Muscle of leg (tissue), 11 donors: ENCODE results near the gene MAN2A2. TPM values are rescaled to one million over a fixed set of nuclear protein-coding genes. Genes with fewer than 3 reads are reported as not detected.
"Not testable (repeated sequence)": the region's sequence is repeated elsewhere in the genome, so short reads cannot be mapped to it uniquely, and the experiment has no call there.

Experiments
- DNase-seq: peaks from one replicate; pipeline ENCODE4 v3.0.0; 2013
- H3K27ac ChIP-seq: one replicate; pipeline ENCODE4 v1.5.1; 2013; ENCODE audit warnings: mild to moderate bottlenecking, low read length, control low read depth
- H3K27me3 ChIP-seq: one replicate; pipeline ENCODE4 v1.6.1; 2013; ENCODE audit warnings: low read length; ENCODE audit not compliant: control insufficient read depth, insufficient read depth
- H3K36me3 ChIP-seq: one replicate; pipeline ENCODE4 v1.6.1; 2013; ENCODE audit warnings: low read length; ENCODE audit not compliant: control insufficient read depth, insufficient read depth
- H3K4me1 ChIP-seq: one replicate; pipeline ENCODE4 v1.6.1; 2013; ENCODE audit warnings: low read length; ENCODE audit not compliant: control insufficient read depth, insufficient read depth
- H3K4me3 ChIP-seq: one replicate; pipeline ENCODE4 v1.5.1; 2013; ENCODE audit warnings: low read length, control low read depth
- H3K9me3 ChIP-seq: replicated peaks from 2 replicates; pipeline ENCODE4 v1.6.1; 2013; ENCODE audit warnings: low read depth, low read length; ENCODE audit not compliant: control insufficient read depth
- whole genome bisulfite sequencing: methylation state at CpG from one replicate; pipeline ENCODE4 v1.1.5; 2013; ENCODE audit warnings: missing lambda C conversion rate; ENCODE audit not compliant: insufficient coverage; 5-methylcytosine and 5-hydroxymethylcytosine counted together
- polyA plus RNA-seq, 8 donors: library from polyadenylated mRNA; unstranded; fragments of 120-200 nt; gene quantifications; one replicate each; pipeline versions ENCODE4 v1.2.1 to v1.2.3, GENCODE V29; 2013; ENCODE audit warnings: inconsistent platforms in 1 of 8, low replicate concordance in 1 of 8; ENCODE audit not compliant: insufficient read length in 8 of 8, insufficient read depth in 1 of 8
- total RNA-seq: library from RNA; stranded (reverse); fragments of 120-200 nt; gene quantifications from one replicate; pipeline ENCODE4 v1.2.4, GENCODE V29; 2013

MAN2A2 gene
- total and polyA plus RNA-seq, 9 donors = 9.2 to 40.3 (median 28.5) TPM

DNA sequence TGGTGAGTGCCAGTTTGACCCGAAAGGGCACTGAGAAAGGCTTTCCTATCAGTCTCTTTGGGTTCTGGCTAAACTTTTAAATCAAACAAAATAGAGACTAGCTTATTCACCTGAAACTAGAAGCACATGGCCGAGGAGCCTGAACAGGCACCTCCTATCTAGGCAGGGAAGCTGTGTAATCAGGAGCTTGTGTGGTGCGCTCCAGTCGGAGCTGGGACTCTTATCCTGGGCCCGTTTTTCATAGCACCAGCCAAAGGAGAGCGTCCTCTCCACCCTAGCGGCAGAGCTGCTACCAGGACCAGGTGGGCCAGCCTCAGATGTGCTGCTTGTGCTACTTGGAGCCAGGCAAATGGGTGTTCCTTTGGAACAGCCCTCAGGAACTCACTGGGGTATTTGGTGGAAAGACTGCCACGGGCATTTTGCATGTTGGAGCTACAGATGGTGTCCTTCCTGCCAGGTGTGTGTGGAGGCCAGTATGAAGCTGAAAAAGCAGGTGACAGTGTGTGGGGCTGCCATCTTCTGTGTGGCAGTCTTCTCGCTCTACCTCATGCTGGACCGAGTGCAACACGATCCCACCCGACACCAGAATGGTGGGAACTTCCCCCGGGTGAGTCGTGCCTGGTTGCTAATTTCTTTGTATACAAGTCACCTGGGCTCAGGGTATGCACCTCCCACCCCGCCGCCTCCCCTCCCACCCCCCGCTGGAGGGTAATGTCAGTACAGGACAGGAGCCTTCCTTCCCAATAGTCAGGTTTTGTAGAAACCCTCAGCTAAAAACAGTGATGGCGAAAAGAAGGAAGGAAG, 833 bp downstream of the MAN2A2 start:
- peaks cover 15% of the 10 kb centered on the region for H3K4me1 ChIP-seq
- DNase-seq = no peak
- H3K27me3 ChIP-seq = no peaks in the 10 kb centered on the region
- H3K27ac ChIP-seq = peak overlapping the region; percentile 78
- peak overlapping the region; percentile 63 for H3K4me3 ChIP-seq
- H3K9me3 ChIP-seq = no peaks in the 10 kb centered on the region
- H3K36me3 ChIP-seq = peaks cover 40% of the 10 kb centered on the region
- WGBS = 42% methylated on average over 9 of the region's 18 CpGs

- Histone ChIP-seq H3K4me1 (peaks cover 15% of the 10 kb centered on the region), H3K27ac (no peak overlapping the region), H3K9me3 (no peaks in the 10 kb centered on the region), H3K4me3 (no peak overlapping the region), H3K36me3 (peaks cover 48% of the 10 kb centered on the region), H3K27me3 (no peaks in the 10 kb centered on the region)
- 92% methylated on average over 6 of the region's 9 CpGs for WGBS
- DNase-seq = no peak
Observed at GRCh38 chr15:90904746-90905145, 1.6 kb downstream of the MAN2A2 start.

DNA sequence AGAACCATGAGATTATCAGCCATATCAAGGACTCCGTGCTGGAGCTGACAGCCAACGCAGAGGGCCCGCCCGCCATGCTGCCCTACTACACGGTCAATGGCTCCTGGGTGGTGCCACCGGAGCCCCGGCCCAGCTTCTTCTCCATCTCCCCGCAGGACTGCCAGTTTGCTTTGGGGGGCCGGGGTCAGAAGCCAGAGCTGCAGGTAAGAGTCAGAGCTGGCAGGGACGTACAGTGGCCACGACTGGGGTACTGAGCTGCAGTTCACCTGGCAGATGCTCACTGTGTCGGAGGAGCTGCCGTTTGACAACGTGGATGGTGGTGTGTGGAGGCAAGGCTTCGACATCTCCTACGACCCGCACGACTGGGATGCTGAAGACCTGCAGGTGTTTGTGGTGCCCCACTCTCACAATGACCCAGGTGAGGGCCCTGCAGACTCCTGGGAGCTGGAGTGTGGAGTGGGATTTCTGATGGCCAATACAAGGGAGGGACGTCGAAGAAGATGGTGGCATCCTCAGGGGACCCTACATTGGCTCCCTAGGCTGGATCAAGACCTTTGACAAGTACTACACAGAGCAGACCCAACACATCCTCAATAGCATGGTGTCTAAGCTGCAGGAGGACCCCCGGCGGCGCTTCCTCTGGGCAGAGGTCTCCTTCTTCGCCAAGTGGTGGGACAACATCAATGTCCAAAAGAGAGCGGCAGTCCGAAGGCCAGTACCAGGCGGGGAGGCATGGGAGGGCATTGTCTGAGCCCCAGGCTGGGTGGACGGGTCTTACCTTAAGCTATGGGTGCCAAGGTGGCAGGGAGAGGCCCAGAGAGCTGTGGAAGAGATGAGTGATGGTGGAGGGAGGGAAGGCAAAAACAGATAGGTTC, 2.4 kb downstream of the MAN2A2 start:
- peaks cover 56% of the 10 kb centered on the region for H3K36me3 ChIP-seq
- no peaks in the 10 kb centered on the region for H3K9me3 ChIP-seq
- 96% methylated on average over 23 of the region's 28 CpGs for WGBS

DNA sequence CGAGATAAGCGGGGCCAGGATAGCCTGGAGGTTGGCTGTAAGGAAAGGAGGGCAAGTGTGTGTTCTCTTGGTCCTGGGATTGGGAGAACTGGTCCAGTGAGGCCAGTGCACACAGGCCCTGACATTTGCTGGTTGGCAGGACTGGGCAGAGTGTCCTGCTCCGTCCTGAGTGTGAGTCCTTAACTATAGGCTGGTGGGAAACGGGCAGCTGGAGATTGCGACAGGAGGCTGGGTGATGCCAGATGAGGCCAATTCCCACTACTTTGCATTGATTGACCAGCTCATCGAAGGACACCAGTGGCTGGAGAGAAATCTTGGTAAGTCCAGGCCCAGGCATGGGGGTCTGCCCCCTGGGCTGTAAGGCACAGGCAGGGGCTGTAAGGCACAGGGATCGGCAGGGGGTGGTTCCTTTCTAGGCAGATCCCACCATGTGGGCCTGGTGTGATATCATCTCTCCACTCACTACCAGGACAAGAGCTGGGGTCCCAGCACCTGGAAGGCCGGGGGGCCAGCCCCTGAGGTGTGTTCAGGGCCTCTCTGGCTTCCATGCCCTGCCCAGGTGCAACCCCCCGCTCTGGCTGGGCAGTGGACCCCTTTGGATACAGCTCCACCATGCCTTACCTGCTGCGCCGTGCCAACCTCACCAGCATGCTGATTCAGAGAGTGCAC, 3.2 kb downstream of the MAN2A2 start:
- no peaks in the 10 kb centered on the region for H3K27me3 ChIP-seq
- DNase-seq = no peak
- no peak overlapping the region for H3K27ac ChIP-seq
- peaks cover 63% of the 10 kb centered on the region for H3K36me3 ChIP-seq
- H3K4me3 ChIP-seq = no peak overlapping the region
- peaks cover 15% of the 10 kb centered on the region for H3K4me1 ChIP-seq
- no peaks in the 10 kb centered on the region for H3K9me3 ChIP-seq
- 93% methylated on average over 9 of the region's 11 CpGs for WGBS

More for the DNA sequence above, 2.4 kb downstream of the MAN2A2 start:
- H3K4me3 ChIP-seq = no peak overlapping the region
- no peak for DNase-seq
- H3K27ac ChIP-seq = no peak overlapping the region
- H3K27me3 ChIP-seq = no peaks in the 10 kb centered on the region
- peaks cover 15% of the 10 kb centered on the region for H3K4me1 ChIP-seq

DNA sequence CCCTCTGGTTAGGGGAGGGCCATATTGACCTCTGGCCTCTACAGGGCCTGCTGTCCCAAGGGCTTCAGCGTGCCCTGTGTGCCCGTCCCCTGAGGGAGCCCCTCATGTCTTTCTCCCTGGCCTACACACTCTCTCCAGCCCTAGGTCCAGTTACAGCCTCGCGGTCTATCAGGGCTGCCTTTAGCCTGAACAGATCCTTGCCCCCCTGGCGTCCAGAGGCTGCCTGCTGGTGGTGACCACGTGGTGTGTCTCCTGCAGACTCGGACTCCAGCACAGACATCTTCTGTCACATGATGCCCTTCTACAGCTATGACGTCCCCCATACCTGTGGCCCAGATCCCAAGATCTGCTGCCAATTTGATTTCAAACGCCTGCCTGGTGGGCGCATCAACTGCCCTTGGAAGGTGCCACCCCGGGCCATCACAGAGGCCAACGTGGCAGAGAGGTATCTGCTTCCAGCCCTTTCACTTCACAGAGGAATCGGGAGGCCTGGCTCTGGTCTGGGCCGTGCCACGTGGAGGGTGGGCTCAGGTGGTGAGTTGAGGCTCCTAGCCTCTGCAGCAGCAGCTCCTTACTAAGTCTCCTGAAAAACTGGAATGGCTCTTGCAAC, 4.1 kb downstream of the MAN2A2 start:
- no peak for DNase-seq
- peaks cover 10% of the 10 kb centered on the region for H3K4me1 ChIP-seq

GRCh38 chr15:90907838-90908507, 4.9 kb downstream of the MAN2A2 start:
- Histone ChIP-seq H3K4me3 (no peak overlapping the region), H3K4me1 (peaks cover 9% of the 10 kb centered on the region), H3K27ac (no peak overlapping the region), H3K27me3 (no peaks in the 10 kb centered on the region), H3K9me3 (no peaks in the 10 kb centered on the region), H3K36me3 (peaks cover 80% of the 10 kb centered on the region)
- WGBS = 51% methylated on average over 9 of the region's 9 CpGs
- no peak for DNase-seq

More for the DNA sequence above, 4.1 kb downstream of the MAN2A2 start:
- WGBS = 74% methylated on average over 12 of the region's 15 CpGs
- H3K27ac ChIP-seq = no peak overlapping the region
- H3K27me3 ChIP-seq = no peaks in the 10 kb centered on the region
- no peak overlapping the region for H3K4me3 ChIP-seq
- peaks cover 72% of the 10 kb centered on the region for H3K36me3 ChIP-seq
- no peaks in the 10 kb centered on the region for H3K9me3 ChIP-seq

- 77% methylated on average over 3 of the region's 11 CpGs for WGBS
- H3K27ac ChIP-seq, H3K9me3 ChIP-seq, H3K4me1 ChIP-seq, DNase-seq, H3K27me3 ChIP-seq, H3K4me3 ChIP-seq: not testable (repeated sequence)
- peaks cover 92% of the 10 kb centered on the region for H3K36me3 ChIP-seq
Observed at GRCh38 chr15:90909449-90909848, 6.3 kb downstream of the MAN2A2 start.

DNA sequence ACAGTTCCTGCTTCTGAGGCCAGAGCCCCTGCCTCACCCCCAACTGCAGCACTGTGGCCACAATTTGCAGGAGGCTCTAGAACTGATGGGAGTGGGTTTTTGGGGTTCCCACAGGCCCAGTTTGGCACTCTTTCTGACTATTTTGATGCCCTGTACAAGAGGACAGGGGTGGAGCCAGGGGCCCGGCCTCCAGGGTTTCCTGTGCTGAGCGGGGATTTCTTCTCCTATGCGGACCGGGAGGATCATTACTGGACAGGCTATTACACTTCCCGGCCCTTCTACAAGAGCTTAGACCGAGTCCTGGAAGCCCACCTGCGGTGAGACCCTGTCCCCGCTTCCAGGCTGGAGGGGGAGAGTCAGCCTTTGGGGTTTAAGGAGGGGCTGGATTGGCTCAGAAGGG, 6.9 kb downstream of the MAN2A2 start:
- Histone ChIP-seq H3K4me3 (no peak overlapping the region), H3K9me3 (no peaks in the 10 kb centered on the region), H3K27ac (no peak overlapping the region), H3K27me3 (no peaks in the 10 kb centered on the region), H3K4me1 (peaks cover 2% of the 10 kb centered on the region), H3K36me3 (peaks cover 92% of the 10 kb centered on the region)
- WGBS = 94% methylated on average over 2 of the region's 8 CpGs
- no peak for DNase-seq

- H3K9me3 ChIP-seq = no peaks in the 10 kb centered on the region
- peaks cover 92% of the 10 kb centered on the region for H3K36me3 ChIP-seq
- H3K27me3 ChIP-seq = no peaks in the 10 kb centered on the region
- peaks cover 9% of the 10 kb centered on the region for H3K4me1 ChIP-seq
- WGBS = 95% methylated on average over 12 of the region's 24 CpGs
- H3K4me3 ChIP-seq = no peak overlapping the region
- no peak overlapping the region for H3K27ac ChIP-seq
- DNase-seq = no peak
Observed at GRCh38 chr15:90910441-90911301, 7.6 kb downstream of the MAN2A2 start.
